Heart left ventricle (tissue), 16 donors: Measurements from ENCODE around the gene HGFAC. TPM values are rescaled to one million over a fixed set of nuclear protein-coding genes. Genes with fewer than 3 reads are reported as not detected.

Experiments
- ATAC-seq, 4 donors: fragments of 200-7000 bp; cut with Tn5 transposase; one replicate each; pipeline ENCODE4 v1.9.1; 2020 to 2022; ENCODE audit warnings: moderate library complexity in 4 of 4, mild to moderate bottlenecking in 3 of 4, moderate number of reproducible peaks in 1 of 4
- DNase-seq, 5 donors: peaks; one replicate each; pipeline ENCODE4 v3.0.0-alpha.2; 2020
- H3K27ac ChIP-seq, 12 donors: fragments of 200-600 bp; sonication (generic) in 4 of 12; one replicate each; pipeline versions ENCODE4 v1.5.0 to v1.8.0; 2016 to 2022; ENCODE audit warnings: mild to moderate bottlenecking in 2 of 12
- H3K27me3 ChIP-seq, 9 donors: fragments of 200-600 bp; sonication (generic) in 2 of 9; one replicate each; pipeline versions ENCODE4 v1.5.1 to v1.8.0; 2016 to 2022; ENCODE audit warnings: mild to moderate bottlenecking in 3 of 9
- H3K36me3 ChIP-seq, 9 donors: fragments of 200-600 bp; sonication (generic) in 2 of 9; one replicate each; pipeline versions ENCODE4 v1.5.0 to v1.8.0; 2018 to 2022; ENCODE audit warnings: mild to moderate bottlenecking in 2 of 9
- H3K4me1 ChIP-seq, 12 donors: fragments of 200-600 bp; sonication (generic) in 4 of 12; one replicate each; pipeline versions ENCODE4 v1.5.0 to v1.8.0; 2016 to 2022; ENCODE audit warnings: mild to moderate bottlenecking in 3 of 12
- H3K4me3 ChIP-seq, 12 donors: fragments of 200-600 bp; sonication (generic) in 4 of 12; one replicate each; pipeline versions ENCODE4 v1.5.0 to v1.8.0; 2017 to 2022; ENCODE audit warnings: mild to moderate bottlenecking in 9 of 12, moderate library complexity in 4 of 12
- H3K9me3 ChIP-seq, 12 donors: fragments of 200-600 bp; sonication (generic) in 4 of 12; one replicate each; pipeline versions ENCODE4 v1.5.0 to v1.8.0; 2016 to 2022; ENCODE audit warnings: mild to moderate bottlenecking in 1 of 12
- POLR2A ChIP-seq, 2 donors: fragments of 450-650 bp; IDR thresholded peaks; one replicate each; pipeline ENCODE4 v1.6.1; 2017; ENCODE audit warnings: antibody characterized with exemption in 2 of 2, mild to moderate bottlenecking in 2 of 2, moderate library complexity in 2 of 2
- WGBS, 4 donors: extraction: QIAGEN DNeasy Blood & Tissue Kit in 2 of 4; methylation state at CpG; one replicate each; pipeline versions ENCODE4 v1.1.5 to v1.1.7; 2013 to 2018; 5-methylcytosine and 5-hydroxymethylcytosine counted together
- intact Hi-C, 10 donors: fragments of 100-400 bp; cut with DNase I; formaldehyde crosslinking; loops; one replicate each; pipeline versions ENCODE4 v1.11.1 to v1.14.2; 2022
- polyA plus RNA-seq, 2 donors: library from polyadenylated mRNA; stranded (reverse); fragments of 200-250 nt; gene quantifications; one replicate each; pipeline ENCODE4 v1.2.3, GENCODE V29; 2013
- total RNA-seq, 9 donors: library from RNA; depleted of rRNA in 2 of 9; stranded (reverse); fragments of >200 nt in 2 of 9; fragmentation: NEBNext Ultra II Directional in 3 of 9; extraction: Animal tissue kit (Norgen Biotek cat#: 25700) in 3 of 9; gene quantifications; one replicate each; pipeline versions ENCODE4 v1.1.0 to v1.2.4, GENCODE V29; 2016 to 2023
- TF ChIP-seq, protein P1 (sequence below), 12 donors: fragments of 200-600 bp; sonication (generic) in 4 of 12; IDR thresholded peaks; one replicate each; pipeline versions ENCODE4 v1.5.0 to v1.8.0; 2018 to 2022; ENCODE audit warnings: antibody characterized with exemption in 12 of 12, mild to moderate bottlenecking in 5 of 12
- donor health status: ischemic (EF 13 %, LVEDD 7.1; RV severe dilation, severe dysfunction).
- donor health status: healthy with polysubstance abuse.
- donor health status: DM: no; HTN: yes; CAD: no.
- donor health status: DM: no; HTN: no; CAD: no.
- donor health status: ischemic (EF 25% LVEDD 6.9; RV normal size, moderate dysfunction).
- donor health status: ischemic (EF 25% LVEDD 5.7; RV mildly dilated, moderate dysfunction).
- donor health status: healthy.
- donor health status: DM: yes; HTN: yes; CAD: no.
- donor health status: ischemic (EF 35%, LVEDD 5.7; RV mildly dilated, moderate dysfunction).
- donor health status: nonischemic (EF 11% LVEDD 7.7; RV severe dilation, severe dysfunction).
- donor health status: DM: yes; HTN: yes; CAD: no.
- donor health status: PGD.
- donor health status: ischemic (EF 29% LVEDD 5.4; RV normal size, mild dysfunction).
- donor health status: nonischemic (EF 23%, LVEDD 6.1; RV moderate dilation, normal function).

The HGFAC gene
- total and polyA plus RNA-seq, 11 donors: 0.11 to 0.73 (median 0.47) TPM; not detected in 4

DNA sequence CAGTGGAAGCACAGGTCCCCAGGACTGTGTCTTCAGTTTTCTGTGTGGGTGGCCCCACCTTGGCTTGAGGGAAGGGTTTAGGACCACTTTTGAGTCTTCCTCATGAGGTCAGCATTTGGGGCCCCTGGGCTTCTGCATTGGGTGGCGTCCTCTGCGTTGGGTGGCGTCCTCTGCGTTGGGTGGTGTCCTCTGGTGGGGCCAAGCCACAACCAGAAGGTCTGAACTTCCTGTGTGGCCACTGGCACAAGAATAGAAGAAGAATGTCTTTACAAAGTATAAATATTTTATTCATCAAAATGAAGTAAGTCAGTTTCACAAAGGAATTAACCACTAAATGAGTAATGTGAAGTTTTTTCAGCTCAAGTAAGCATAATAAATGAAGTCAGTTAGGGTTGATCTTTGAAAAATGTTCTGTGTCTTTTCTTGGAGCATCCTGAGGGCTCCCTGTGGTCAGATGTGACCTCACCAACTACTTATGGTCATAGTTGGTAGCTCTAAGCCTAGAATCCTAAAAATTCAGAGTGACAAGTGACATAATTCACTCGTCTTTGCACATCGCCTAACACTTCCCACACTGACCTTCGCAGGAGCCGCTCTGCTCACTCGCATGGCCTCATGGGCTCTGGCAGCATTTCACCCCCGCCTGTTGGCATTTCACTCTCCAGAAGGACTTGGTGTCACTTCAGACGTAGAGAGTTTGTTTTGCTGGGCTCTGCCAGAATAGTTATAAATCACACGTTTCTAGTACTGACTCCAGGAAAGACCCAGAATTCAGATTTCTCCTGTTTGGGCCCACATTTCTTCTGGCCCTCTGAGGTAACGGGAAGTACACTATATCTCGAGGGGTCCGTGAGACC, 39.0 kb upstream of the HGFAC start:
- DNase-seq: peak in 3 of 5 donors; percentile 30 to 68 (median 61)
- intact Hi-C loops: no loop called here
- no peak for TF ChIP-seq POLR2A (IDR thresholded peaks at IDR 0.05)
- TF ChIP-seq, protein P1, sequence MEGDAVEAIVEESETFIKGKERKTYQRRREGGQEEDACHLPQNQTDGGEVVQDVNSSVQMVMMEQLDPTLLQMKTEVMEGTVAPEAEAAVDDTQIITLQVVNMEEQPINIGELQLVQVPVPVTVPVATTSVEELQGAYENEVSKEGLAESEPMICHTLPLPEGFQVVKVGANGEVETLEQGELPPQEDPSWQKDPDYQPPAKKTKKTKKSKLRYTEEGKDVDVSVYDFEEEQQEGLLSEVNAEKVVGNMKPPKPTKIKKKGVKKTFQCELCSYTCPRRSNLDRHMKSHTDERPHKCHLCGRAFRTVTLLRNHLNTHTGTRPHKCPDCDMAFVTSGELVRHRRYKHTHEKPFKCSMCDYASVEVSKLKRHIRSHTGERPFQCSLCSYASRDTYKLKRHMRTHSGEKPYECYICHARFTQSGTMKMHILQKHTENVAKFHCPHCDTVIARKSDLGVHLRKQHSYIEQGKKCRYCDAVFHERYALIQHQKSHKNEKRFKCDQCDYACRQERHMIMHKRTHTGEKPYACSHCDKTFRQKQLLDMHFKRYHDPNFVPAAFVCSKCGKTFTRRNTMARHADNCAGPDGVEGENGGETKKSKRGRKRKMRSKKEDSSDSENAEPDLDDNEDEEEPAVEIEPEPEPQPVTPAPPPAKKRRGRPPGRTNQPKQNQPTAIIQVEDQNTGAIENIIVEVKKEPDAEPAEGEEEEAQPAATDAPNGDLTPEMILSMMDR (IDR thresholded peaks at IDR 0.05): no peak
- Histone ChIP-seq H3K27ac (peak overlapping the region in 6 of 12 donors; percentile 39 to 59 (median 52)), H3K36me3 (no peaks in the 10 kb centered on the region), H3K4me1 (peaks cover 0 to 30% (median 4%) of the 10 kb centered on the region in 12 donors), H3K27me3 (no peaks in the 10 kb centered on the region), H3K9me3 (peaks cover 0 to 9% (median 0%) of the 10 kb centered on the region in 12 donors), H3K4me3 (no peak overlapping the region)
- 81 to 90% (median 86%) methylated on average over 15 of the region's 15 CpGs for WGBS, 4 donors
- ATAC-seq: peak in 3 of 4 donors; percentile 75 to 83 (median 82)

DNA sequence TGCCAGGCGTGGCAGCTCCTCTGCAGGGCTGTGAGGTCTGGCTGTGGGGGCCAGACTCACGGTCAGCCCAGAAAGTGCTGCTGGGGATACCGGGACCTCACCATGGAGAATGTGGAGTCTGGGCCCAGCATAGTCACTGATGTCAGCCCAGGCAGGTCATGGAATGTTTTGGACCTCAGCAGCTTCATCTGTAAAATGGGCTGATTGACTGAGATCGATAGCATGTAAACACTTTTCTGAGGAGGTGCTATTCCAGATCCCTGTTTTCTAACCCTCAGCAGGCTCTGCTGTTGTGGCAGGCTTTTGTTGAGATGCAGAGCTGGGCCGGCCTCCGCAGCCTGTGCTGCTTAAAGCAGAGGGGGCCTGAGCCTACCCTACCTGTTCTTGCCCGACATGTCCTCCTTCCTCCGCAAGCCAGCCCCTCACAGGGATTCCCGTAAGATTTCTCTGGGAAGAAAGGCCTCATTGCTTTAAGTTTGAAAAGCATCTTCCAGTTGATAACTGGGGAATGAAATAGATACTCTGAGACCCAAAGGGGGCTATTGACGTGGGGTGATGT, 38.3 kb upstream of the HGFAC start:
- Histone ChIP-seq H3K4me3 (no peak overlapping the region), H3K36me3 (no peaks in the 10 kb centered on the region), H3K4me1 (peaks cover 0 to 30% (median 4%) of the 10 kb centered on the region in 12 donors), H3K9me3 (peaks cover 0 to 9% (median 0%) of the 10 kb centered on the region in 12 donors), H3K27ac (peak overlapping the region in 6 of 12 donors; percentile 39 to 59 (median 52)), H3K27me3 (no peaks in the 10 kb centered on the region)
- DNase-seq (peak in 2 of 5 donors; percentile 5 to 9), ATAC-seq (peak in 1 of 4 donors; percentile 4)
- intact Hi-C loops: no loop called here
- 88 to 95% (median 91%) methylated on average over 10 of the region's 10 CpGs for WGBS, 4 donors
- no peak for TF ChIP-seq POLR2A (IDR thresholded peaks at IDR 0.05)

DNA sequence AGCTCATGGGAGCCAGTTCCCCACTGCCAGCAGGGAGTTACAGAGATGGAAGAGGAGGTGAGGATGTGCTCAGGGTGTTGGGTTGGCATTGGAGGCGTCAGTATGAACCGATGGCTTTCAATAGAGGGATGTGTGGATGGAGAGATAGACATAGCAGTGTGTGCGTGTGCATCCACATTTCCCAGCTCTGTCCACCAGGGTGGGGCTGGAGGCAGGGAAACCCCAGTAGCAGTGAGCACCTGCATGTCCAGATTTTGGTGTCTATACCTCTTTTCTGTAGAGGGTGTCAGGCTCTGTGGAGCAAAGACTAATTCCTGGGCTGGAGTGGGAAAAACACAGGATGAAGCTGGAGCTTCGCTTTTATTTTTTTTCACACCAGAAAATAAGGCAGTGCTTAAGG, 37.2 kb upstream of the HGFAC start:
- H3K9me3 ChIP-seq: peaks cover 0 to 9% (median 0%) of the 10 kb centered on the region in 12 donors
- H3K36me3 ChIP-seq: no peaks in the 10 kb centered on the region
- DNase-seq (peak in 1 of 5 donors; percentile 7), ATAC-seq (no peak)
- H3K27me3 ChIP-seq: no peaks in the 10 kb centered on the region
- no peak overlapping the region for H3K27ac ChIP-seq
- no peak for TF ChIP-seq POLR2A (IDR thresholded peaks at IDR 0.05)
- TF ChIP-seq, protein P1 (IDR thresholded peaks at IDR 0.05): no peak
- no peak overlapping the region for H3K4me3 ChIP-seq
- peaks cover 0 to 22% (median 4%) of the 10 kb centered on the region in 12 donors for H3K4me1 ChIP-seq
- 98 to 99% (median 98%) methylated on average over 4 of the region's 4 CpGs for WGBS, 4 donors
- intact Hi-C loops: no loop called here

DNA sequence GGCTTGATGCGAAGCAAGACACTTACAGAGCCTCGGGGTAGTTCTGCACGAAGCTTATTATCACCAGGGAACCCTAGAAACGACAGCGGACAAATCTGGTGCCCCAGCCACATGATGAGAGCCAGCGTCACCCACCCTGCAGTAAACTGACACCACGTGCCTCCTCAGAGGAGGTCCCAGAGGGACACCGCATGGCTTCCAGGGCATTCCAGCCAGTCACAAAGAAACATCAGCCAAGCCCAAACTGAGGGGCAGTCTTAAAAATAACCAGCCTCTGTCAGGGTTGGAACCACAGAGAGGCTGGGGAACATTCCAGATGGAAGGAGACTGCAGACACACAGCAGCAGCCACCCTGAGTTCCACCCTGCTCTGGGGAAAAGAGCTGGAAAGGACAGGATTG, 36.6 kb upstream of the HGFAC start:
- 73 to 88% (median 87%) methylated on average over 7 to 8 of the region's 8 CpGs for WGBS, 4 donors
- ATAC-seq: peak in 1 of 4 donors; percentile 28
- Histone ChIP-seq H3K4me1 (peaks cover 0 to 16% (median 4%) of the 10 kb centered on the region in 12 donors), H3K27me3 (no peaks in the 10 kb centered on the region), H3K27ac (no peak overlapping the region), H3K36me3 (no peaks in the 10 kb centered on the region), H3K9me3 (peaks cover 0 to 9% (median 0%) of the 10 kb centered on the region in 12 donors), H3K4me3 (no peak overlapping the region)
- TF ChIP-seq POLR2A (IDR thresholded peaks at IDR 0.05): no peak
- TF ChIP-seq, protein P1 (IDR thresholded peaks at IDR 0.05): no peak
- DNase-seq: peak in 1 of 5 donors; percentile 5
- intact Hi-C loops: no loop called here
